Kidney (tissue), 22 donors: ENCODE results near the gene KMT2C. TPM values are rescaled to one million over a fixed set of nuclear protein-coding genes. Genes with fewer than 3 reads are reported as not detected.

Experiments used
- DNase-seq, 5 donors: peaks; one replicate each; pipeline ENCODE4 v3.0.0-alpha.2; 2013 to 2020
- FAIRE-seq: peaks from 2 replicates; lab custom pipeline; 2012; peaks lifted over from hg19 to GRCh38; lab: Jason Lieb, UNC
- H3K27ac ChIP-seq, 2 donors: one replicate each; pipeline ENCODE4 v1.7.0; 2013; ENCODE audit warnings: low read depth in 2 of 2, low read length in 2 of 2, inconsistent platforms in 1 of 2
- H3K27me3 ChIP-seq: one replicate; pipeline ENCODE4 v1.7.1; 2013; ENCODE audit warnings: low read length, inconsistent platforms; ENCODE audit not compliant: control insufficient read depth, insufficient read depth
- H3K36me3 ChIP-seq, 3 donors: one replicate each; pipeline versions ENCODE4 v1.7.0 to v1.7.1; 2013; ENCODE audit warnings: low read length in 3 of 3, control low read depth in 1 of 3, inconsistent platforms in 1 of 3; ENCODE audit not compliant: insufficient read depth in 3 of 3, control insufficient read depth in 2 of 3
- H3K4me1 ChIP-seq, 3 donors: one replicate each; pipeline versions ENCODE4 v1.7.0 to v1.7.1; 2013; ENCODE audit warnings: low read length in 3 of 3, inconsistent platforms in 1 of 3, low read depth in 1 of 3; ENCODE audit not compliant: control insufficient read depth in 2 of 3, insufficient read depth in 2 of 3
- H3K4me3 ChIP-seq, 3 donors: one replicate each; pipeline versions ENCODE4 v1.7.0 to v1.8.1; 2013; ENCODE audit warnings: low read length in 3 of 3, control low read depth in 1 of 3, inconsistent platforms in 1 of 3
- H3K9ac ChIP-seq, 3 donors: one replicate each; pipeline versions ENCODE4 v1.7.0 to v1.7.1; 2013; ENCODE audit warnings: low read length in 3 of 3, control low read depth in 1 of 3, inconsistent platforms in 1 of 3
- H3K9me3 ChIP-seq, 3 donors: one replicate each; pipeline versions ENCODE4 v1.7.0 to v1.7.1; 2013; ENCODE audit warnings: low read length in 3 of 3, control low read depth in 1 of 3, inconsistent platforms in 1 of 3; ENCODE audit not compliant: control insufficient read depth in 2 of 3, insufficient read depth in 1 of 3
- intact Hi-C: fragments of 100-400 bp; cut with DNase I; formaldehyde crosslinking; loops from one replicate; pipeline ENCODE4 v1.11.1; 2022
- long read RNA-seq, 10 donors: library from polyadenylated mRNA in 1 of 10; unstranded in 1 of 10; transcript quantifications; one replicate each; pipeline ENCODE4 v2.0.0 and lab custom pipeline, GENCODE V29; 2021 to 2026
- polyA plus RNA-seq: library from polyadenylated mRNA; stranded (reverse); fragments of 350-450 nt; fragmentation: Illumina TruSeq; extraction: RNeasy Lipid Tissue Mini Kit (QIAGEN cat#74804); gene quantifications from one replicate; pipeline ENCODE4 v1.2.3, GENCODE V29; 2014; ENCODE audit warnings: low read depth, low replicate concordance; ENCODE audit not compliant: insufficient read depth
- total RNA-seq: library from RNA; stranded (reverse); fragmentation: NEBNext Ultra II Directional; extraction: Animal tissue kit (Norgen Biotek cat#: 25700); gene quantifications from one replicate; pipeline ENCODE4 v1.2.1, GENCODE V29; 2021
- TF ChIP-seq, protein P1 (sequence below): IDR thresholded peaks from 3 replicates; pipeline ENCODE4 v1.5.1; 2012; ENCODE audit warnings: mild to moderate bottlenecking, moderate library complexity, borderline replicate concordance; ENCODE audit not compliant: insufficient read depth; ENCODE audit errors: extremely low read depth
- donor health status: control.
- donor health status: control.
- donor health status: control.
- donor health status: control.
- donor health status: control.
- donor health status: DM: yes; HTN: yes; CAD: no.
- donor health status: Normal renal cell carcinoma (clear cell type).

KMT2C gene
- total RNA-seq: 102 TPM
- 4.8 TPM for polyA plus RNA-seq
- long read RNA-seq, donor 1, partial matches to known transcripts: 9 of 9 reads
- long read RNA-seq, donor 1, other reads (novel, unspliced or antisense): 0 of 9 reads
- long read RNA-seq, donor 2, partial matches to known transcripts: 9 of 9 reads
- long read RNA-seq, donor 2, other reads (novel, unspliced or antisense): 0 of 9 reads
- long read RNA-seq, donor 3, partial matches to known transcripts: 20 of 21 reads
- long read RNA-seq, donor 3, other reads (novel, unspliced or antisense): 0 of 21 reads
- long read RNA-seq, donor 4: 0 reads
- long read RNA-seq, donor 5: 0 reads
- long read RNA-seq, donor 6: 0 reads
- long read RNA-seq, donor 7, partial matches to known transcripts: 33 of 51 reads
- long read RNA-seq, donor 7, other reads (novel, unspliced or antisense): 18 of 51 reads
- long read RNA-seq, donor 8: 0 reads
- long read RNA-seq, donor 9, partial matches to known transcripts: 6 of 6 reads
- long read RNA-seq, donor 9, other reads (novel, unspliced or antisense): 0 of 6 reads
- long read RNA-seq, donor 10, partial matches to known transcripts: 29 of 29 reads
- long read RNA-seq, donor 10, other reads (novel, unspliced or antisense): 0 of 29 reads

DNA sequence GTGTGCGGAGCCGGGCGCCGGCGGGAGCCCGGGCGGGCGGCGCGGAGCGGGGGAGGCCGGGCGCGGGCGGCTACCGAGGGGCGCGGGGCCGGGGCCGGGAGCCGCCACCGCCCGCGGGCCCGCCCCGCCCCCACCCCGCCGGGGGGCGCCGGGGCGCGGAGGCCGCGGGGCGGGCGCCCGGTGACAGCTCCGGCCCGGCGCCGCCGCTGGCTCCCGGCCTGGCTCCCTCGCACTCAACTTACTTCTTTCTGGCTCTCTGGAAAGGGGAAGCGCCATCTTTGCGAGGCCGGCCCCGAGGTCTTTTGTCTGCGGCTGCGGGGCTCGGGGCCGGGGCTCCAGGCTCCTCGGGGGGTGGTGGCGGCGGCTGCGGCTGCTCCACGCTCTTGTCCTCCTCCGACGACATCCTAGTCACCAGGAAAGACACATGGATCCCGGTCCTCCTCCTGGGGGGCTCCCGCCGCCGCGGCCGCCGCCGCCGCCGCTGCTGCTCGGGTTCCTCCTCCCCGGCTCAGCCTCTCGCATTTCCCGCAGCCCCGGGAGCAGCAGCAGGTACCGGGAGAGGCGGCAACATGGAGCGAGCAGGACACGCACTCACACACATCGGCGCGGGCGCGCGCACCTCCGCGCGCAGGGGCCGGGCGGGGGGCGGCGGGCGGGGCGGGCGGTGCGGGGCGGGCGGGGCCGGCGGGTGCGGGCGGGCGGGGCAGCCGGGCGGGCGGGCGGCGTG lies at the start of gene KMT2C:
TSS of gene KMT2C (minus strand) at position 620 of the 727 bp plus-strand sequence. CDS start at position 403, 217 bp downstream.
- FAIRE-seq: no peak
- no peaks in the 10 kb centered on the region for H3K36me3 ChIP-seq
- peak within 1 kb of the TSS; percentile 91 to 96 for H3K27ac ChIP-seq
- H3K9ac ChIP-seq: peak within 1 kb of the TSS; percentile 72 to 78 (median 73)
- peak within 1 kb of the TSS; percentile 82 to 84 (median 84) for H3K4me3 ChIP-seq
- peaks cover 0 to 9% (median 2%) of the 10 kb centered on the region in 3 donors for H3K4me1 ChIP-seq
- intact Hi-C loops: no loop called here
- H3K9me3 ChIP-seq: no peaks in the 10 kb centered on the region
- peak; percentile 58 to 88 (median 74) for DNase-seq
- TF ChIP-seq, protein P1, sequence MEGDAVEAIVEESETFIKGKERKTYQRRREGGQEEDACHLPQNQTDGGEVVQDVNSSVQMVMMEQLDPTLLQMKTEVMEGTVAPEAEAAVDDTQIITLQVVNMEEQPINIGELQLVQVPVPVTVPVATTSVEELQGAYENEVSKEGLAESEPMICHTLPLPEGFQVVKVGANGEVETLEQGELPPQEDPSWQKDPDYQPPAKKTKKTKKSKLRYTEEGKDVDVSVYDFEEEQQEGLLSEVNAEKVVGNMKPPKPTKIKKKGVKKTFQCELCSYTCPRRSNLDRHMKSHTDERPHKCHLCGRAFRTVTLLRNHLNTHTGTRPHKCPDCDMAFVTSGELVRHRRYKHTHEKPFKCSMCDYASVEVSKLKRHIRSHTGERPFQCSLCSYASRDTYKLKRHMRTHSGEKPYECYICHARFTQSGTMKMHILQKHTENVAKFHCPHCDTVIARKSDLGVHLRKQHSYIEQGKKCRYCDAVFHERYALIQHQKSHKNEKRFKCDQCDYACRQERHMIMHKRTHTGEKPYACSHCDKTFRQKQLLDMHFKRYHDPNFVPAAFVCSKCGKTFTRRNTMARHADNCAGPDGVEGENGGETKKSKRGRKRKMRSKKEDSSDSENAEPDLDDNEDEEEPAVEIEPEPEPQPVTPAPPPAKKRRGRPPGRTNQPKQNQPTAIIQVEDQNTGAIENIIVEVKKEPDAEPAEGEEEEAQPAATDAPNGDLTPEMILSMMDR: no peak
- no peaks in the 10 kb centered on the region for H3K27me3 ChIP-seq

DNA sequence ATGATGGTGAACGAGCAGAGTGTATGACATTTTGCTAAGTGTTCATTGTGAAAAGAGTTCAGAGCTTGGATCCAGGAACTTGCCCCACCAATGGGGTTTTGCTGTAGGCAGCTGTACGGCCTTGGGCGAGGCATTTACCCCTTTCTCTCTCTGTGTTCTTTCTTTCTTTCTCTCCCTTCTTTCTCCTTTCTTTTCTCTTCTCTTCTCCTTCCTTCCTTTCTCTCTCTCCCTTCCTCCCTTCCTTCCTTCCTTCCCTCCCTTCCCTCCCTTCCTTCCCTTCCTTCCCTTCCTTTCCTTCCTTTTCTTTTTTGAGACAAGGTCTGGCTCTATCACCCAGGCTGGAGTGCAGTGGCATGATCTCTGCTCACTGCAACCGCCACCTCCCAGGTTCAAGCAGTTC lies 45.3 kb upstream of the KMT2C start:
- Histone ChIP-seq H3K9ac (no peak overlapping the region), H3K36me3 (no peaks in the 10 kb centered on the region), H3K9me3 (no peaks in the 10 kb centered on the region), H3K4me1 (no peaks in the 10 kb centered on the region), H3K4me3 (no peak overlapping the region), H3K27me3 (no peaks in the 10 kb centered on the region), H3K27ac (no peak overlapping the region)
- intact Hi-C loops: no loop called here
- TF ChIP-seq, protein P1: no peak
- DNase-seq (no peak), FAIRE-seq (no peak)

DNA sequence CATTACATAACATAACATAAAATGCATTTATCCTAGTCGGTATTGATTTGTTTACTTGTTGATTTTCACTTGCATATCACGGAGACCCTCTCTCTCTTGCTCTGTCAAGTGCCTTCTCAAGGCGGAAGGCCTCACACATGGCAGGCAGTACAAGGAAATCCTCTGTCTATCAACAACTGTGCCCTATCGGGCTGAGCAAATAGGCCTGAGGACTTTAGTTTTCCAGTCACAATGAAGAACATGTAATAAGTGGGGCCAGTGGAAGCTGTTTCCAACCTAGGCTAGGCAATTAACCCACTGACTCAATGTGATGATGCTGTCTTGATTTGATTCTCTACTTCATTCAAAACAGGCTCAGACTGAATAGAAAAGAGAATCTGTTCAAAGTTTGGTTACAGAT lies 44.9 kb upstream of the KMT2C start:
- TF ChIP-seq, protein P1: no peak
- DNase-seq: no peak
- Histone ChIP-seq H3K36me3 (no peaks in the 10 kb centered on the region), H3K4me3 (no peak overlapping the region), H3K9me3 (no peaks in the 10 kb centered on the region), H3K27me3 (no peaks in the 10 kb centered on the region), H3K9ac (no peak overlapping the region), H3K4me1 (no peaks in the 10 kb centered on the region), H3K27ac (no peak overlapping the region)
- FAIRE-seq: no peak
- intact Hi-C loops: no loop called here
